Activated CD8-positive, alpha-beta T cell treated with anti-CD3 and anti-CD28 coated beads for 36 hours (primary cell): Measurements from ENCODE around the gene P3R3URF. TPM values are rescaled to one million over a fixed set of nuclear protein-coding genes. Genes with fewer than 3 reads are reported as not detected.

Experiments
- ATAC-seq: fragments of 200-7000 bp; cut with Tn5 transposase; one replicate; pipeline ENCODE4 v1.10.0; 2021; ENCODE audit warnings: mild to moderate bottlenecking, moderate library complexity
- CTCF ChIA-PET: fragments of 350-600 bp; sonication (Branson Sonifier 250); formaldehyde crosslinking; loops from one replicate; lab custom pipeline; 2021; ENCODE audit warnings: antibody characterized with exemption; lab: Charles Lee
- POLR2A ChIA-PET: fragments of 350-600 bp; sonication (Branson Sonifier 250); formaldehyde crosslinking; loops from one replicate; lab custom pipeline; 2021; ENCODE audit warnings: antibody characterized with exemption; lab: Charles Lee
- DNase-seq: peaks from one replicate; pipeline ENCODE4 v3.0.0-alpha.2; 2020
- H3K27ac Mint-ChIP-seq: one replicate; pipeline ENCODE4 v1.8.0; 2021; ENCODE audit warnings: mild to moderate bottlenecking, mixed read lengths
- H3K27me3 Mint-ChIP-seq: one replicate; pipeline ENCODE4 v1.8.0; 2021; ENCODE audit warnings: mixed read lengths
- H3K36me3 Mint-ChIP-seq: one replicate; pipeline ENCODE4 v1.8.0; 2021; ENCODE audit warnings: low read depth, mixed read lengths
- H3K4me1 Mint-ChIP-seq: one replicate; pipeline ENCODE4 v1.8.0; 2021; ENCODE audit warnings: low read depth, mixed read lengths
- H3K4me3 Mint-ChIP-seq: one replicate; pipeline ENCODE4 v1.8.0; 2021; ENCODE audit warnings: mild to moderate bottlenecking, moderate library complexity, mixed read lengths
- H3K9me3 Mint-ChIP-seq: one replicate; pipeline ENCODE4 v1.8.0; 2021; ENCODE audit warnings: mixed read lengths
- CTCF ChIP-seq: fragments of 200-600 bp; IDR thresholded peaks from one replicate; pipeline ENCODE4 v1.8.0; 2022; ENCODE audit warnings: antibody characterized with exemption, mild to moderate bottlenecking
- intact Hi-C: fragments of 100-400 bp; cut with micrococcal nuclease; formaldehyde crosslinking; loops from one replicate; pipeline ENCODE4 v1.10.0; 2022
- total RNA-seq, 2 experiments: library from RNA; stranded (reverse); gene quantifications; one replicate each; pipeline ENCODE4 v1.2.3, GENCODE V29; 2021

P3R3URF gene
- total RNA-seq, 2 experiments from 2014 or later: not detected

GRCh38 chr1:46132529-46133180 is 43.6 kb downstream of the P3R3URF start, which contains the start of gene PIK3R3:
PIK3R3 (minus strand) TSS chr1:46132629; CDS start chr1:46131952, 677 bp downstream.
- CTCF ChIA-PET: interaction anchor here (1.4 kb wide), 1 partner anchor 91 kb away, joined by 5 read pairs; no protein-coding TSS in a partner anchor
- H3K36me3 Mint-ChIP-seq: peaks cover 2% of the 10 kb centered on the region
- peak within 1 kb of the TSS; percentile 97 for H3K27ac Mint-ChIP-seq
- TF ChIP-seq CTCF: no peak
- peak; percentile 95 for ATAC-seq
- intact Hi-C loops: no loop called here
- no peaks in the 10 kb centered on the region for H3K9me3 Mint-ChIP-seq
- H3K27me3 Mint-ChIP-seq: peaks cover 52% of the 10 kb centered on the region
- POLR2A ChIA-PET: interaction anchor here (0.8 to 1.2 kb wide), 4 partner anchors 15 to 96 kb away, joined by 3 to 4 read pairs (median 4); no protein-coding TSS in a partner anchor
- peaks cover 27% of the 10 kb centered on the region for H3K4me1 Mint-ChIP-seq
- DNase-seq: peak; percentile 92
- H3K4me3 Mint-ChIP-seq: peak within 1 kb of the TSS; percentile 83

DNA sequence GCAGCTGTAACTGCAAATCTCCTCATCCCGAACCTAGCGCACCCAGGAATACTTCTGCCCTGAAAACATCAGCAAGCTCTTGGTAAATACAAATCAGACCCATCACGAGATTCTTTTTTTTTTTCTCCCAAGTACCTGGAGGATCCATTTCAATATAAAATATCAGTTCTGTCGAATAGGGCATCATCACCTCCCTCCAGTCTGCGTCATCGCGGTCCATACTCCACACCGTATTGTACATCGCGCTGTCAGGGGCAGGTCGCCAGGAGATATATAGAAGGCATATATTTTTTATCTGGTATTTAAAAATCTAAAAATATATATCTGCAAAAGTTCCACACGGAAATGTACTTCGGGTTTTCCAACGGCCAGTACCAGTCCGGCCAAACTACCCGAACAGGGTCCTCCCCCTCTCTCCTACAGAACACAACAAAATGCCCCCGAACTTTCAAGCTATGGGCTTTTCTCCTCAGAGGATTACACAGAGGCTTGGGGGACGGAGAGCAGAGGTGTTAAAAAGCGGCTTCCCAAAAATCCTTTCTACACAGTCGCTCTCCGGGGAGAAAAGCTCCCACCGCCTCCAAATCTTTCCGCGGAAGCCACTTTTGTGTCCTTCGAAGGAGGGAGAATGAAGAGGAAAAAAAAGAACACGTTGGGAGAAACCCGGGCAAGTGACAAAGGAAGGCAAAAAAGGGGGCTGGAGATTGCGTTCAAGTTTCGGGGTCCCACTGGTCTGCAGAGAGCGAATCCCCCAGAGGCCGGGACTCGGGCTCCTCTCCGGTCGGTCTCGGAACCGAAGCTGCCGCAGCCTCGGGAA is 44.4 kb downstream of the P3R3URF start:
- Mint-ChIP-seq H3K4me1 (peaks cover 27% of the 10 kb centered on the region), H3K9me3 (no peaks in the 10 kb centered on the region), H3K27me3 (peaks cover 51% of the 10 kb centered on the region), H3K36me3 (peaks cover 2% of the 10 kb centered on the region), H3K4me3 (peak overlapping the region; percentile 83), H3K27ac (peak overlapping the region; percentile 97)
- DNase-seq (peak; percentile 62), ATAC-seq (no peak)
- intact Hi-C loops: no loop called here
- CTCF ChIA-PET: interaction anchor here (1.4 kb wide), 1 partner anchor 92 kb away, joined by 5 read pairs; no protein-coding TSS in a partner anchor
- TF ChIP-seq CTCF: no peak
- POLR2A ChIA-PET: interaction anchor here (0.8 to 1.2 kb wide), 5 partner anchors 14 to 95 kb away, joined by 3 to 4 read pairs (median 4); no protein-coding TSS in a partner anchor

DNA sequence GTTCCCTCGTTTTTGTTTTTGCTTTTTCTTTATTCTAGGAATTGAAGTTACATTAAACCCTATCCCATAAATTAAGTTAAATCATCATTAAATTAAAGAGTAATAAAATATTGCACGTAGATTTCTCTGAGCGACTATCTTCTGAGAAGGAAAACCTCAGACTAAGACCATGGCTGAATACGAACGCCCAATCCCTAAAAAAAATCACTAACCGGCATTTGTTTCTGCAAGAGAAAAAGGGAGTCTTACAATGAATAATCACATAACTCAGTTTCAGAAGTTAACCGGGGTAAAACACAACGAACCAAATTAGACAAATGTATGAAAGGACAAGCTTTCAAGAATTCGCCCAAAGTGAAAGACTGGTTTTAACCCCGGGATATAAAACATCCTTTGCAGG is 45.2 kb downstream of the P3R3URF start:
- POLR2A ChIA-PET: interaction anchor here (1.0 kb wide), 1 partner anchor 26 kb away, joined by 4 read pairs; no protein-coding TSS in a partner anchor
- H3K4me3 Mint-ChIP-seq: peak overlapping the region; percentile 83

DNA sequence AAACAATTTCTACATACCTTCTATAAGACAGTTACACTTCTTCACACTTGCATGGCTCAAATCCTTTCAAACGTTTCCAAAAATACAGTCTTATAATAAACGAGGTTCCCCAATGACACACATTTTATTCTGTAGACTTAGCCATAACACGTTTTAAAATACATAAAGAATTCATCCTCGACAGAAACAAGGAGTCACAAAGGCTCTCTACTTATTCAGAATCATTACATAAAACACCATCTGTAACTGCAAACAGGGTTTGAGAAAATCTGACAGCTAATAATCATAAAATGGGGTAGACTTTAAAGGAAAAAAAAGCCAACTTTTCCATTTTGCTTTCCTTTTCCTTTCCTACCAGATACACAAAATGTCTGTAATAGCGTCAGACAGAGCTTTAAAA is 45.7 kb downstream of the P3R3URF start:
- DNase-seq (no peak), ATAC-seq (no peak)
- H3K9me3 Mint-ChIP-seq: no peaks in the 10 kb centered on the region
- H3K4me1 Mint-ChIP-seq: peaks cover 27% of the 10 kb centered on the region
- ChIA-PET POLR2A (interaction anchor here (0.6 to 1.0 kb wide), 2 partner anchors 10 to 25 kb away, joined by 3 to 4 read pairs; no protein-coding TSS in a partner anchor), CTCF (no interaction called here)
- H3K4me3 Mint-ChIP-seq: no peak overlapping the region
- TF ChIP-seq CTCF: no peak
- peaks cover 2% of the 10 kb centered on the region for H3K36me3 Mint-ChIP-seq
- intact Hi-C loops: no loop called here
- no peak overlapping the region for H3K27ac Mint-ChIP-seq
- peaks cover 44% of the 10 kb centered on the region for H3K27me3 Mint-ChIP-seq

More for the DNA sequence above, 45.2 kb downstream of the P3R3URF start:
- H3K9me3 Mint-ChIP-seq: no peaks in the 10 kb centered on the region
- H3K36me3 Mint-ChIP-seq: peaks cover 2% of the 10 kb centered on the region
- intact Hi-C loops: no loop called here
- no peak for ATAC-seq
- CTCF ChIA-PET: interaction anchor here (1.4 kb wide), 1 partner anchor 93 kb away, joined by 5 read pairs; no protein-coding TSS in a partner anchor
- no peak for TF ChIP-seq CTCF
- H3K27me3 Mint-ChIP-seq: peaks cover 44% of the 10 kb centered on the region
- H3K27ac Mint-ChIP-seq: no peak overlapping the region
- no peak for DNase-seq
- H3K4me1 Mint-ChIP-seq: peaks cover 27% of the 10 kb centered on the region
